ENCODE results near the gene RINL.

The RINL gene

GRCh38 chr19:38841787-38842438 is 36.2 kb downstream of the RINL start:
- H3K27me3 ChIP-seq (ENCODE audit: insufficient read depth, low read length), result no peaks in the 10 kb centered on the region
- H3K27ac ChIP-seq (ENCODE audit: low read depth, low read length, poor library complexity, severe bottlenecking), result no peak overlapping the region
- peaks cover 7% of the 10 kb centered on the region; the same call in 1 of the 2 replicates for H3F3A ChIP-seq (ENCODE audit: insufficient read depth, low read length)
- H2AFZ ChIP-seq (ENCODE audit: low read length), result no peak overlapping the region
- H4K20me1 ChIP-seq (ENCODE audit: insufficient read depth, low read length), result peaks cover 3% of the 10 kb centered on the region; the same call in 1 of the 2 replicates
- TF ChIP-seq, protein P1, sequence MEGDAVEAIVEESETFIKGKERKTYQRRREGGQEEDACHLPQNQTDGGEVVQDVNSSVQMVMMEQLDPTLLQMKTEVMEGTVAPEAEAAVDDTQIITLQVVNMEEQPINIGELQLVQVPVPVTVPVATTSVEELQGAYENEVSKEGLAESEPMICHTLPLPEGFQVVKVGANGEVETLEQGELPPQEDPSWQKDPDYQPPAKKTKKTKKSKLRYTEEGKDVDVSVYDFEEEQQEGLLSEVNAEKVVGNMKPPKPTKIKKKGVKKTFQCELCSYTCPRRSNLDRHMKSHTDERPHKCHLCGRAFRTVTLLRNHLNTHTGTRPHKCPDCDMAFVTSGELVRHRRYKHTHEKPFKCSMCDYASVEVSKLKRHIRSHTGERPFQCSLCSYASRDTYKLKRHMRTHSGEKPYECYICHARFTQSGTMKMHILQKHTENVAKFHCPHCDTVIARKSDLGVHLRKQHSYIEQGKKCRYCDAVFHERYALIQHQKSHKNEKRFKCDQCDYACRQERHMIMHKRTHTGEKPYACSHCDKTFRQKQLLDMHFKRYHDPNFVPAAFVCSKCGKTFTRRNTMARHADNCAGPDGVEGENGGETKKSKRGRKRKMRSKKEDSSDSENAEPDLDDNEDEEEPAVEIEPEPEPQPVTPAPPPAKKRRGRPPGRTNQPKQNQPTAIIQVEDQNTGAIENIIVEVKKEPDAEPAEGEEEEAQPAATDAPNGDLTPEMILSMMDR (IDR thresholded peaks at IDR 0.05; ENCODE audit: low read length), result no peak
- TF ChIP-seq EZH2 (IDR thresholded peaks at IDR 0.05; ENCODE audit: borderline replicate concordance, low read length), result no peak
- no peak overlapping the region for H3K4me3 ChIP-seq (ENCODE audit: low read depth, low read length, poor library complexity, severe bottlenecking)
- no peak overlapping the region for H3K4me2 ChIP-seq (ENCODE audit: low read length)
- no peaks in the 10 kb centered on the region for H3K9me2 ChIP-seq (ENCODE audit: low read depth, low read length)
- no peaks in the 10 kb centered on the region for H3K9me3 ChIP-seq (ENCODE audit: low read length)
- no peak overlapping the region for H3K9ac ChIP-seq (ENCODE audit: low read length)
- peaks cover 100% of the 10 kb centered on the region for H3K36me3 ChIP-seq (ENCODE audit: insufficient read depth, low read length)
- peaks cover 1% of the 10 kb centered on the region; the same call in 1 of the 2 replicates for H3K79me2 ChIP-seq (ENCODE audit: insufficient read depth, low read length)
- H3K4me1 ChIP-seq (ENCODE audit: insufficient read depth, low read length, severe bottlenecking), result peaks cover 7% of the 10 kb centered on the region

- Histone ChIP-seq H3K27me3 (ENCODE audit: insufficient read depth, low read length) (no peaks in the 10 kb centered on the region), H3K4me3 (ENCODE audit: low read depth, low read length, poor library complexity, severe bottlenecking) (no peak overlapping the region), H3K9ac (ENCODE audit: low read length) (no peak overlapping the region), H2AFZ (ENCODE audit: low read length) (no peak overlapping the region), H3K79me2 (ENCODE audit: insufficient read depth, low read length) (no peaks in the 10 kb centered on the region), H3K4me2 (ENCODE audit: low read length) (no peak overlapping the region), H3K9me2 (ENCODE audit: low read depth, low read length) (no peaks in the 10 kb centered on the region), H3K36me3 (ENCODE audit: insufficient read depth, low read length) (peaks cover 100% of the 10 kb centered on the region), H3F3A (ENCODE audit: insufficient read depth, low read length) (peaks cover 11% of the 10 kb centered on the region; the same call in 1 of the 2 replicates), H3K9me3 (ENCODE audit: low read length) (no peaks in the 10 kb centered on the region), H3K27ac (ENCODE audit: low read depth, low read length, poor library complexity, severe bottlenecking) (no peak overlapping the region), H4K20me1 (ENCODE audit: insufficient read depth, low read length) (peaks cover 3% of the 10 kb centered on the region; the same call in 1 of the 2 replicates), H3K4me1 (ENCODE audit: insufficient read depth, low read length, severe bottlenecking) (peaks cover 7% of the 10 kb centered on the region)
- TF ChIP-seq EZH2 (IDR thresholded peaks at IDR 0.05; ENCODE audit: borderline replicate concordance, low read length), result no peak
- TF ChIP-seq, protein P1 (IDR thresholded peaks at IDR 0.05; ENCODE audit: low read length), result no peak
Observed at GRCh38 chr19:38841180-38841766, 36.8 kb downstream of the RINL start.

DNA sequence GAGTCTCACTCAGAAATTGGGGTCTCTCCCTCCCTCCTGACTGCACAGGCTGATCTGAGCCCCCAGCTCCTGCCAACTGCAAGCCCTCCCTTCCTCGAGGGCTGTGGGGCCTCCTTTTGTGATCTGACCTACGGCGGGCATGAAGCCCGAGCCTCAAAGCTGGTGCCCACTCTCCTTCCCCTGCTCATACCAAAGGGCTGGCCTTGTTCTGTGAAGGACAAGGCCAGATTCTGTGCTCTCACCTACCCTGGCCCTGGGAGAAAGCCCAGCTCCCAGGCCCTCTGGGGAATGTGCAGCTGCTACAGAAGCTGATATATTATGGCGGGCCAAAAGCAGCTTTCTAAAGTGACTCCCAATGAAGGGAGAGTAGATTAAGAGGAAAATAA is 37.5 kb downstream of the RINL start:
- no peaks in the 10 kb centered on the region for H3K79me2 ChIP-seq (ENCODE audit: insufficient read depth, low read length)
- TF ChIP-seq EZH2 (IDR thresholded peaks at IDR 0.05; ENCODE audit: borderline replicate concordance, low read length), result no peak
- TF ChIP-seq, protein P1 (IDR thresholded peaks at IDR 0.05; ENCODE audit: low read length), result no peak
- H3K27ac ChIP-seq (ENCODE audit: low read depth, low read length, poor library complexity, severe bottlenecking), result no peak overlapping the region
- H3K9me3 ChIP-seq (ENCODE audit: low read length), result no peaks in the 10 kb centered on the region
- peaks cover 3% of the 10 kb centered on the region; the same call in 1 of the 2 replicates for H4K20me1 ChIP-seq (ENCODE audit: insufficient read depth, low read length)
- no peak overlapping the region for H3K4me2 ChIP-seq (ENCODE audit: low read length)
- peaks cover 7% of the 10 kb centered on the region for H3K4me1 ChIP-seq (ENCODE audit: insufficient read depth, low read length, severe bottlenecking)
- H3K9me2 ChIP-seq (ENCODE audit: low read depth, low read length), result no peaks in the 10 kb centered on the region
- no peak overlapping the region for H2AFZ ChIP-seq (ENCODE audit: low read length)
- H3K27me3 ChIP-seq (ENCODE audit: insufficient read depth, low read length), result no peaks in the 10 kb centered on the region
- H3K9ac ChIP-seq (ENCODE audit: low read length), result no peak overlapping the region
- H3K4me3 ChIP-seq (ENCODE audit: low read depth, low read length, poor library complexity, severe bottlenecking), result no peak overlapping the region
- H3F3A ChIP-seq (ENCODE audit: insufficient read depth, low read length), result peaks cover 17% of the 10 kb centered on the region
- H3K36me3 ChIP-seq (ENCODE audit: insufficient read depth, low read length), result peaks cover 100% of the 10 kb centered on the region

Data from OCI-LY1 (cell line).